Measurements from ENCODE around the gene PNPLA3. TPM values are rescaled to one million over a fixed set of nuclear protein-coding genes. Genes with fewer than 3 reads are reported as not detected.

The PNPLA3 gene
- total and polyA plus RNA-seq, 2 of the 4 experiments (the other 2 are of a cell fraction): 3.6 to 7.5 TPM

GRCh38 chr22:43928468-43928867, 4.9 kb downstream of the PNPLA3 start:
- dilution Hi-C loops (cut with HindIII; ENCODE audit: low sequenced_read_pairs, unreplicated experiment): no loop called here
- ATAC-seq (ENCODE audit: low read depth): no peak

More at GRCh38 chr22:43928468-43928867, 4.9 kb downstream of the PNPLA3 start:
- H3K36me3 ChIP-seq (ENCODE audit: control insufficient read depth, insufficient read depth, low read length): peaks cover 25% of the 10 kb centered on the region; the same call in 1 of the 2 replicates
- ChIA-PET CTCF (interaction anchor here (0.6 to 1.0 kb wide), 2 partner anchors 9 to 17 kb away, joined by 3 read pairs; no protein-coding TSS in a partner anchor), POLR2A (ENCODE audit: unreplicated experiment) (no interaction called here)
- no peak for DNase-seq
- H3K4me1 ChIP-seq (ENCODE audit: control insufficient read depth, insufficient read depth, low read length): peaks cover 2% of the 10 kb centered on the region; the same call in 1 of the 2 replicates
- H4K20me1 ChIP-seq (ENCODE audit: insufficient read depth, low read length): peaks cover 6% of the 10 kb centered on the region; the same call in 1 of the 2 replicates
- no peak overlapping the region for H2BK15ac ChIP-seq (ENCODE audit: low read depth, low read length)
- no peak overlapping the region for H2BK20ac ChIP-seq (ENCODE audit: low read depth, low read length)
- no peak overlapping the region for H3K23ac ChIP-seq (ENCODE audit: low read depth, low read length)
- intact Hi-C loops (cut with micrococcal nuclease): no loop called here
- no peak overlapping the region for H4K8ac ChIP-seq (ENCODE audit: low read depth in 2 of 2, low read length in 2 of 2)
- H2BK120ac ChIP-seq (ENCODE audit: low read depth, low read length): no peak overlapping the region
- H4K5ac ChIP-seq (ENCODE audit: low read depth, low read length): no peak overlapping the region
- in situ Hi-C loops (cut with MboI; ENCODE audit: low sequenced_read_pairs): no loop called here
- no peak overlapping the region for H3K14ac ChIP-seq (replicated peaks; ENCODE audit: low read depth, low read length)
- no peak overlapping the region for H2AK5ac ChIP-seq (ENCODE audit: low read depth, low read length)
- no peaks in the 10 kb centered on the region for H3K9me3 ChIP-seq (ENCODE audit: control insufficient read depth, insufficient read depth, low read length)
- 100% methylated on average over 1 of the region's 5 CpGs; no CpG with 5 or more reads in 1 of the 2 experiments for WGBS, 2 experiments (ENCODE audit: extremely low coverage in 2 of 2, insufficient read length in 1 of 2)
- no TSS peak for BruUV-seq (replicated peaks)
- TF ChIP-seq SMC3 (IDR thresholded peaks at IDR 0.05; ENCODE audit: low read depth, low read length): no peak
- no peak for TF ChIP-seq RAD21 (IDR thresholded peaks at IDR 0.05; ENCODE audit: low read length)
- peak; percentile 40 for TF ChIP-seq CEBPB (IDR thresholded peaks at IDR 0.05; ENCODE audit: low read depth, low read length)
- no peak for TF ChIP-seq CHD1 (IDR thresholded peaks at IDR 0.05; ENCODE audit: low read depth, low read length)
- no peak for TF ChIP-seq NFE2L2 (IDR thresholded peaks at IDR 0.05; ENCODE audit: low read depth, low read length)
- TF ChIP-seq POLR2A (IDR thresholded peaks at IDR 0.05; ENCODE audit: low read depth, low read length): no peak
- TF ChIP-seq BHLHE40 (IDR thresholded peaks at IDR 0.05; ENCODE audit: low read depth, low read length): no peak
- no peak for TF ChIP-seq FOS (IDR thresholded peaks at IDR 0.05; ENCODE audit: low read depth, low read length)
- no peak for TF ChIP-seq MAFK (IDR thresholded peaks at IDR 0.05; ENCODE audit: low read depth, low read length)
- no peak overlapping the region for H2BK5ac ChIP-seq (ENCODE audit: low read depth, low read length, poor library complexity, severe bottlenecking)
- H3K27me3 ChIP-seq (ENCODE audit: control insufficient read depth, insufficient read depth, low read length): no peaks in the 10 kb centered on the region
- no peak overlapping the region for H3K9ac ChIP-seq (ENCODE audit: low read depth, low read length)
- no peak overlapping the region for H2AK9ac ChIP-seq (replicated peaks; ENCODE audit: low read depth, low read length, poor library complexity)
- H2AFZ ChIP-seq (replicated peaks; ENCODE audit: low read length, poor library complexity): no peak overlapping the region
- H3K4me3 ChIP-seq (ENCODE audit: insufficient read depth, low read depth, low read length): no peak overlapping the region
- no peak overlapping the region for H4K91ac ChIP-seq (ENCODE audit: insufficient read depth, low read depth, low read length)
- H3K4me2 ChIP-seq (ENCODE audit: low read depth, low read length): no peak overlapping the region
- no peak overlapping the region for H3K27ac ChIP-seq (ENCODE audit: insufficient read depth, low read length)
- H3K56ac ChIP-seq (ENCODE audit: extremely low read depth, insufficient read depth, low read length): no peak overlapping the region
- H3K79me1 ChIP-seq (ENCODE audit: low read depth in 1 of 2, low read length in 2 of 2): peaks cover 0 to 12% of the 10 kb centered on the region in 2 experiments; a peak in 2 of 4 replicates
- no peak overlapping the region for H3K18ac ChIP-seq (ENCODE audit: low read depth, low read length)
- H3K4ac ChIP-seq (ENCODE audit: low read depth, low read length): no peak overlapping the region
- H3K9me1 ChIP-seq (ENCODE audit: insufficient read depth, low read length): peaks cover 11% of the 10 kb centered on the region; the same call in 1 of the 2 replicates
